Measurements from ENCODE around the gene MYCT1. TPM values are rescaled to one million over a fixed set of nuclear protein-coding genes. Genes with fewer than 3 reads are reported as not detected.

Gene MYCT1
- total and polyA plus RNA-seq, 4 donors = 11.2 to 44.5 (median 16.2) TPM

DNA sequence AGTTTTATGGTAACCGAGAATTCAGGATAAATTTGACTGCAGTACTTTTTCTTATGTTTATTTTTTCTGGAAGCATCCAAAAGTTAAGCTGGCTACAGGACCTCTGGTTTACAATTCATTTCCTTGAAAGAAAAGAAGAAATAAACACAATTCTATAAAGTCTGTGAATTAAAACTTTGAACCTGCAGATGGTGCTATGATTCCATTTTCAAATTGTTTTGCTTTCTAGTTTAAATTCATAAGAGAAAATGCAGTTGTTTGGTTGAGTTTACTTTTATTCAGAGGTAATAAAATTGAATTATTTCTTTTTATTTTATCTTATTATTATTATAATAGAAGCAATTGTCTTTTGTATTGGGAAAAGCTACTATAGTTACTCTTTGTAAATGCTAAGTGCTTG lies 51.1 kb downstream of the MYCT1 start:
- Histone ChIP-seq H3K4me3 (no peak overlapping the region), H3K27me3 (ENCODE audit: control insufficient read depth in 3 of 3, insufficient read depth in 3 of 3, low read length in 2 of 3) (no peaks in the 10 kb centered on the region), H3K9ac (ENCODE audit: insufficient read depth in 1 of 2, low read length in 2 of 2) (no peak overlapping the region), H3K36me3 (ENCODE audit: control insufficient read depth in 4 of 4, insufficient read depth in 4 of 4, low read length in 4 of 4) (no peaks in the 10 kb centered on the region), H3K4me1 (ENCODE audit: control insufficient read depth in 5 of 5, insufficient read depth in 5 of 5, low read length in 5 of 5) (no peaks in the 10 kb centered on the region), H3K27ac (ENCODE audit: low read depth in 1 of 2, low read length in 1 of 2) (no peak overlapping the region), H3K9me3 (ENCODE audit: control insufficient read depth in 4 of 4, insufficient read depth in 3 of 4, low read length in 3 of 4) (peaks cover 0 to 3% (median 0%) of the 10 kb centered on the region in 4 donors)
- ATAC-seq (ENCODE audit: insufficient read depth, low FRiP score) = no peak
- WGBS, 2 donors = 33 to 58% methylated on average over 1 of the region's 1 CpG
- DNase-seq = peak in 2 of 3 donors; percentile 2 to 4
- TF ChIP-seq, protein P1, sequence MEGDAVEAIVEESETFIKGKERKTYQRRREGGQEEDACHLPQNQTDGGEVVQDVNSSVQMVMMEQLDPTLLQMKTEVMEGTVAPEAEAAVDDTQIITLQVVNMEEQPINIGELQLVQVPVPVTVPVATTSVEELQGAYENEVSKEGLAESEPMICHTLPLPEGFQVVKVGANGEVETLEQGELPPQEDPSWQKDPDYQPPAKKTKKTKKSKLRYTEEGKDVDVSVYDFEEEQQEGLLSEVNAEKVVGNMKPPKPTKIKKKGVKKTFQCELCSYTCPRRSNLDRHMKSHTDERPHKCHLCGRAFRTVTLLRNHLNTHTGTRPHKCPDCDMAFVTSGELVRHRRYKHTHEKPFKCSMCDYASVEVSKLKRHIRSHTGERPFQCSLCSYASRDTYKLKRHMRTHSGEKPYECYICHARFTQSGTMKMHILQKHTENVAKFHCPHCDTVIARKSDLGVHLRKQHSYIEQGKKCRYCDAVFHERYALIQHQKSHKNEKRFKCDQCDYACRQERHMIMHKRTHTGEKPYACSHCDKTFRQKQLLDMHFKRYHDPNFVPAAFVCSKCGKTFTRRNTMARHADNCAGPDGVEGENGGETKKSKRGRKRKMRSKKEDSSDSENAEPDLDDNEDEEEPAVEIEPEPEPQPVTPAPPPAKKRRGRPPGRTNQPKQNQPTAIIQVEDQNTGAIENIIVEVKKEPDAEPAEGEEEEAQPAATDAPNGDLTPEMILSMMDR (IDR thresholded peaks at IDR 0.05; ENCODE audit: control extremely low read depth, extremely low read depth) = no peak

DNA sequence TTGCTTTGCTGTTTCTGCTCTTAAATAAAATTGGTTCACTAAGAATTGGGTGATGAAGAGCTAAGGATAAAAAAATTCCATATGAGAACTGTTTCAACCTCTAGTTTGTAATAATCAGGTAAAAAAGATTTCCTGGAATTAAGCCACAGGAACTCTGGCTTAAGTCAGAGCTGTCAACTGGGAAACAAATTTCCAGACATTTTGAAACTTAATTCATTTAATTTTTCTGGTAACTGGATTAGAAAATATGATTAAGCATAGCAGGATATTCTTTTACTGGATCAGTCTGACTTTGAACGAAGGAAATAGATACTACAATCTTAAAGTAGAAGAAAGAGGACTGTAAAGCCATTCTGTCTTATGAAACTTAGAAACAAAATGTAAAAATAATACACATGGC lies 51.6 kb downstream of the MYCT1 start:
- Histone ChIP-seq H3K36me3 (ENCODE audit: control insufficient read depth in 4 of 4, insufficient read depth in 4 of 4, low read length in 4 of 4) (no peaks in the 10 kb centered on the region), H3K27ac (ENCODE audit: low read depth in 1 of 2, low read length in 1 of 2) (no peak overlapping the region), H3K9ac (ENCODE audit: insufficient read depth in 1 of 2, low read length in 2 of 2) (no peak overlapping the region), H3K4me3 (no peak overlapping the region), H3K4me1 (ENCODE audit: control insufficient read depth in 5 of 5, insufficient read depth in 5 of 5, low read length in 5 of 5) (no peaks in the 10 kb centered on the region), H3K27me3 (ENCODE audit: control insufficient read depth in 3 of 3, insufficient read depth in 3 of 3, low read length in 2 of 3) (no peaks in the 10 kb centered on the region), H3K9me3 (ENCODE audit: control insufficient read depth in 4 of 4, insufficient read depth in 3 of 4, low read length in 3 of 4) (peaks cover 0 to 3% (median 0%) of the 10 kb centered on the region in 4 donors)
- ATAC-seq (ENCODE audit: insufficient read depth, low FRiP score) = no peak
- 83 to 87% methylated on average over 1 of the region's 1 CpG for WGBS, 2 donors
- DNase-seq = no peak
- TF ChIP-seq, protein P1 (IDR thresholded peaks at IDR 0.05; ENCODE audit: control extremely low read depth, extremely low read depth) = no peak

DNA sequence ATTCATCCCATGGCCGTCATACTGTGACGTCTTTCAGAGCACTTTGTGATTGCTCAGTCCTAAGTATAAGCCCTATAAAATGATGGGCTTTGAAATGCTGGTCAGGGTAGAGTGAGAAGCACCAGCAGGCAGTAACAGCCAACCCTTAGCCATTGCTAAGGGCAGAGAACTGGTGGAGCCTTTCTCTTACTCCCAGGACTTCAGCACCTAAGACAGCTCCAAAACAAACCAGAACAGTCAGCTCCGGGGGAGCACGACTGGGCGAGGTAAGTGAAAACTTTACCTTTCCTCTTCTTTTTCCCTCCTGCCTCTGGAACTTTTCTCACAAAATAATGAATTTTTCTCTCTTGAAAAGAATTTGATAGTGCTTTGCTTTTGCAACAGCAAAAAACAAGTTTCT lies 53.0 kb downstream of the MYCT1 start, which contains the start of gene VIP:
Gene VIP (plus strand): TSS at position 104 of the 400 bp plus-strand sequence. CDS start 1,381 bp downstream, outside the sequence.
- Histone ChIP-seq H3K4me1 (ENCODE audit: control insufficient read depth in 5 of 5, insufficient read depth in 5 of 5, low read length in 5 of 5) (no peaks in the 10 kb centered on the region), H3K27me3 (ENCODE audit: control insufficient read depth in 3 of 3, insufficient read depth in 3 of 3, low read length in 2 of 3) (no peaks in the 10 kb centered on the region), H3K27ac (ENCODE audit: low read depth in 1 of 2, low read length in 1 of 2) (no peak within 1 kb of the TSS), H3K4me3 (no peak within 1 kb of the TSS), H3K36me3 (ENCODE audit: control insufficient read depth in 4 of 4, insufficient read depth in 4 of 4, low read length in 4 of 4) (no peaks in the 10 kb centered on the region), H3K9me3 (ENCODE audit: control insufficient read depth in 4 of 4, insufficient read depth in 3 of 4, low read length in 3 of 4) (peaks cover 0 to 3% (median 0%) of the 10 kb centered on the region in 4 donors), H3K9ac (ENCODE audit: insufficient read depth in 1 of 2, low read length in 2 of 2) (no peak within 1 kb of the TSS)
- TF ChIP-seq, protein P1 (IDR thresholded peaks at IDR 0.05; ENCODE audit: control extremely low read depth, extremely low read depth) = no peak
- 14 to 18% methylated on average over 5 of the region's 5 CpGs for WGBS, 2 donors
- DNase-seq = peak in 2 of 3 donors; percentile 4 to 42
- no peak for ATAC-seq (ENCODE audit: insufficient read depth, low FRiP score)

DNA sequence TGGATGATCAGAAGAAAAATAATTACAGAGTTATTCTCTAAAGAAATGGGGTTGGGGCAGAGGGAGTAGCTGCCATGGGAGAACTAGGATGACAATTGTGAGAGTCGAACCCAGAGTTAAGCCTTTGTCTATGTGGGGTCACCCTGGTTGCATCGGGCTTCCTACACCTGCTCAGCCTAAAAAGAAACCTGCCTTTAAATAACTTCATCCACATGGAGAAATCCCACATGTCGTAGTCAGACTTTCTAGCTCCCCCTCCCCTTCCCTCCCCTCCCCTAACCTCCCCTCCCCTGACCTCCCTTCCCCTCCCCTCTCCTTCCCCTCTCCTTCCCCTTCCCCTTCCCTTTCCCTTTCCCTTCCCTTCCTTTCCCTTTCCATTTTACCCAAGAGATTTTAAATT lies 67.6 kb downstream of the MYCT1 start:
- Histone ChIP-seq H3K4me1 (ENCODE audit: control insufficient read depth in 5 of 5, insufficient read depth in 5 of 5, low read length in 5 of 5) (no peaks in the 10 kb centered on the region), H3K4me3 (no peak overlapping the region), H3K36me3 (ENCODE audit: control insufficient read depth in 4 of 4, insufficient read depth in 4 of 4, low read length in 4 of 4) (no peaks in the 10 kb centered on the region), H3K9ac (ENCODE audit: insufficient read depth in 1 of 2, low read length in 2 of 2) (no peak overlapping the region), H3K27ac (ENCODE audit: low read depth in 1 of 2, low read length in 1 of 2) (no peak overlapping the region), H3K27me3 (ENCODE audit: control insufficient read depth in 3 of 3, insufficient read depth in 3 of 3, low read length in 2 of 3) (no peaks in the 10 kb centered on the region), H3K9me3 (ENCODE audit: control insufficient read depth in 4 of 4, insufficient read depth in 3 of 4, low read length in 3 of 4) (peaks cover 0 to 2% (median 0%) of the 10 kb centered on the region in 4 donors)
- ATAC-seq (ENCODE audit: insufficient read depth, low FRiP score) (no peak), DNase-seq (no peak)
- TF ChIP-seq, protein P1 (IDR thresholded peaks at IDR 0.05; ENCODE audit: control extremely low read depth, extremely low read depth) = no peak
- WGBS, 2 donors = 83 to 86% methylated on average over 3 of the region's 3 CpGs
